ENCODE data around the gene C15orf61. TPM values are rescaled to one million over a fixed set of nuclear protein-coding genes. Genes with fewer than 3 reads are reported as not detected.
A peak's percentile ranks its signal among the peaks of the same experiment; 100 is the strongest.

The C15orf61 gene
- total and polyA plus RNA-seq, 2 of the 13 experiments (the other 11 are each of a cell fraction or from before 2014, with no cell fraction given), result 2.1 to 6.6 TPM

DNA sequence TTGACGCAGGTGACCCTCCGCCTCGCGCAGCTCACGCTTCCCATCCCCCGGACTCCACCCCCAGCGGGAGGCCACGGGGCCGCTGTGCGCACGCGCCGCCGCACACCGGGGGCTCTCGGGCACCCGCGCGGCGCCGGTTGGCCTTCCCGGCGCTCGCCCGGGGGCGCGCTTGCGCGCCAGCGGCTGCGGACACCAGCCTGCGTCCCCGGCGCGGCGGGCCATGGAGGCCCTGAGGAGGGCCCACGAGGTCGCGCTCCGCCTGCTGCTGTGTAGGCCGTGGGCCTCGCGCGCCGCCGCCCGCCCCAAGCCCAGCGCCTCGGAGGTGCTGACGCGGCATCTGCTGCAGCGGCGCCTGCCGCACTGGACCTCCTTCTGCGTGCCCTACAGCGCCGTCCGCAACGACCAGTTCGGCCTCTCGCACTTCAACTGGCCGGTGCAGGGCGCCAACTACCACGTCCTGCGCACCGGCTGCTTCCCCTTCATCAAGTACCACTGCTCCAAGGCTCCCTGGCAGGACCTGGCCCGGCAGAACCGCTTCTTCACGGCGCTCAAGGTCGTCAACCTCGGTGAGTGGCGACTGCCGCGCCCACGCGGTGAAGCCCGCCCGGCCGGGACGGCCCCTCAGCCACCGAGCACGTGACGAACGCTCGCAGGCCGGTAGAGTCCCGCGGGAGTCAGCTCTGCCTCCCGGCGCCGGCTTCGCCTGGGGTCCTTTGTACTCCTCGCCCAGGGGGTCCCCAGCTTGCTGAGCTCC, at the start of gene C15orf61 (continued):
- TF ChIP-seq CREB1 (IDR thresholded peaks at IDR 0.05), result no peak
- no peak for TF ChIP-seq CREB1 (CRISPR knock-in tag; IDR thresholded peaks at IDR 0.05)
- TF ChIP-seq, protein P1, sequence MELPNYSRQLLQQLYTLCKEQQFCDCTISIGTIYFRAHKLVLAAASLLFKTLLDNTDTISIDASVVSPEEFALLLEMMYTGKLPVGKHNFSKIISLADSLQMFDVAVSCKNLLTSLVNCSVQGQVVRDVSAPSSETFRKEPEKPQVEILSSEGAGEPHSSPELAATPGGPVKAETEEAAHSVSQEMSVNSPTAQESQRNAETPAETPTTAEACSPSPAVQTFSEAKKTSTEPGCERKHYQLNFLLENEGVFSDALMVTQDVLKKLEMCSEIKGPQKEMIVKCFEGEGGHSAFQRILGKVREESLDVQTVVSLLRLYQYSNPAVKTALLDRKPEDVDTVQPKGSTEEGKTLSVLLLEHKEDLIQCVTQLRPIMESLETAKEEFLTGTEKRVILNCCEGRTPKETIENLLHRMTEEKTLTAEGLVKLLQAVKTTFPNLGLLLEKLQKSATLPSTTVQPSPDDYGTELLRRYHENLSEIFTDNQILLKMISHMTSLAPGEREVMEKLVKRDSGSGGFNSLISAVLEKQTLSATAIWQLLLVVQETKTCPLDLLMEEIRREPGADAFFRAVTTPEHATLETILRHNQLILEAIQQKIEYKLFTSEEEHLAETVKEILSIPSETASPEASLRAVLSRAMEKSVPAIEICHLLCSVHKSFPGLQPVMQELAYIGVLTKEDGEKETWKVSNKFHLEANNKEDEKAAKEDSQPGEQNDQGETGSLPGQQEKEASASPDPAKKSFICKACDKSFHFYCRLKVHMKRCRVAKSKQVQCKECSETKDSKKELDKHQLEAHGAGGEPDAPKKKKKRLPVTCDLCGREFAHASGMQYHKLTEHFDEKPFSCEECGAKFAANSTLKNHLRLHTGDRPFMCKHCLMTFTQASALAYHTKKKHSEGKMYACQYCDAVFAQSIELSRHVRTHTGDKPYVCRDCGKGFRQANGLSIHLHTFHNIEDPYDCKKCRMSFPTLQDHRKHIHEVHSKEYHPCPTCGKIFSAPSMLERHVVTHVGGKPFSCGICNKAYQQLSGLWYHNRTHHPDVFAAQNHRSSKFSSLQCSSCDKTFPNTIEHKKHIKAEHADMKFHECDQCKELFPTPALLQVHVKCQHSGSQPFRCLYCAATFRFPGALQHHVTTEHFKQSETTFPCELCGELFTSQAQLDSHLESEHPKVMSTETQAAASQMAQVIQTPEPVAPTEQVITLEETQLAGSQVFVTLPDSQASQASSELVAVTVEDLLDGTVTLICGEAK (IDR thresholded peaks at IDR 0.05), result no peak
- TF ChIP-seq, protein P1 (CRISPR knock-in tag; IDR thresholded peaks at IDR 0.05), result peak; percentile 34; the same call in 1 of the 2 replicates
- peak; percentile 74; the same call in 1 of the 2 replicates for TF ChIP-seq ATAD3A (CRISPR knock-in tag; IDR thresholded peaks at IDR 0.05)
- TF ChIP-seq FLYWCH1 (CRISPR knock-in tag; IDR thresholded peaks at IDR 0.05), result 0 out of 2 replicates have a peak, but pooled peaks have one; percentile 26
- peak; percentile 75 for TF ChIP-seq HDAC1 (CRISPR knock-in tag; IDR thresholded peaks at IDR 0.05)
- no peak; the same call in 1 of the 2 replicates for TF ChIP-seq ZNF253 (CRISPR knock-in tag; IDR thresholded peaks at IDR 0.05; ENCODE audit: borderline replicate concordance)
- TF ChIP-seq RAD21 (CRISPR knock-in tag; IDR thresholded peaks at IDR 0.05), result peak; percentile 55
- peak; percentile 99 for TF ChIP-seq KDM5B (CRISPR knock-in tag; IDR thresholded peaks at IDR 0.05; ENCODE audit: borderline replicate concordance)
- TF ChIP-seq, protein P2, sequence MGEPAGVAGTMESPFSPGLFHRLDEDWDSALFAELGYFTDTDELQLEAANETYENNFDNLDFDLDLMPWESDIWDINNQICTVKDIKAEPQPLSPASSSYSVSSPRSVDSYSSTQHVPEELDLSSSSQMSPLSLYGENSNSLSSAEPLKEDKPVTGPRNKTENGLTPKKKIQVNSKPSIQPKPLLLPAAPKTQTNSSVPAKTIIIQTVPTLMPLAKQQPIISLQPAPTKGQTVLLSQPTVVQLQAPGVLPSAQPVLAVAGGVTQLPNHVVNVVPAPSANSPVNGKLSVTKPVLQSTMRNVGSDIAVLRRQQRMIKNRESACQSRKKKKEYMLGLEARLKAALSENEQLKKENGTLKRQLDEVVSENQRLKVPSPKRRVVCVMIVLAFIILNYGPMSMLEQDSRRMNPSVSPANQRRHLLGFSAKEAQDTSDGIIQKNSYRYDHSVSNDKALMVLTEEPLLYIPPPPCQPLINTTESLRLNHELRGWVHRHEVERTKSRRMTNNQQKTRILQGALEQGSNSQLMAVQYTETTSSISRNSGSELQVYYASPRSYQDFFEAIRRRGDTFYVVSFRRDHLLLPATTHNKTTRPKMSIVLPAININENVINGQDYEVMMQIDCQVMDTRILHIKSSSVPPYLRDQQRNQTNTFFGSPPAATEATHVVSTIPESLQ (CRISPR knock-in tag; conservative IDR thresholded peaks at IDR 0.05), result no peak
- TF ChIP-seq, protein P3, sequence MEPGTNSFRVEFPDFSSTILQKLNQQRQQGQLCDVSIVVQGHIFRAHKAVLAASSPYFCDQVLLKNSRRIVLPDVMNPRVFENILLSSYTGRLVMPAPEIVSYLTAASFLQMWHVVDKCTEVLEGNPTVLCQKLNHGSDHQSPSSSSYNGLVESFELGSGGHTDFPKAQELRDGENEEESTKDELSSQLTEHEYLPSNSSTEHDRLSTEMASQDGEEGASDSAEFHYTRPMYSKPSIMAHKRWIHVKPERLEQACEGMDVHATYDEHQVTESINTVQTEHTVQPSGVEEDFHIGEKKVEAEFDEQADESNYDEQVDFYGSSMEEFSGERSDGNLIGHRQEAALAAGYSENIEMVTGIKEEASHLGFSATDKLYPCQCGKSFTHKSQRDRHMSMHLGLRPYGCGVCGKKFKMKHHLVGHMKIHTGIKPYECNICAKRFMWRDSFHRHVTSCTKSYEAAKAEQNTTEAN (CRISPR knock-in tag; conservative IDR thresholded peaks at IDR 0.05), result peak; percentile 29; the same call in 1 of the 2 replicates
- peak; percentile 70; the same call in 1 of the 2 replicates for TF ChIP-seq ZSCAN30 (CRISPR knock-in tag; IDR thresholded peaks at IDR 0.05)
- TF ChIP-seq ZFY (CRISPR knock-in tag; IDR thresholded peaks at IDR 0.05), result peak; percentile 99
- no peak for TF ChIP-seq ZNF775 (CRISPR knock-in tag; IDR thresholded peaks at IDR 0.05; ENCODE audit: borderline replicate concordance)
- 0 out of 2 replicates have a peak, but pooled peaks have one; percentile 35 for TF ChIP-seq NFKBIZ (CRISPR knock-in tag; IDR thresholded peaks at IDR 0.05)
- peak; percentile 27; the same call in 1 of the 2 replicates for TF ChIP-seq ZSCAN25 (CRISPR knock-in tag; IDR thresholded peaks at IDR 0.05)
- peak; percentile 86; the same call in 1 of the 2 replicates for TF ChIP-seq ZNF724P (CRISPR knock-in tag; IDR thresholded peaks at IDR 0.05; ENCODE audit: borderline replicate concordance)
